NT2/D1 (cell line): Measurements from ENCODE around the gene ARID1B.

Experiments
- DNase-seq: peaks from one replicate; pipeline ENCODE4 v3.0.0-alpha.2; 2011; ENCODE audit warnings: low read depth, low spot score
- H3K27me3 ChIP-seq: 2 replicates; pipeline ENCODE4 v1.6.0; 2011; ENCODE audit warnings: mild to moderate bottlenecking; ENCODE audit not compliant: insufficient read length, insufficient read depth
- H3K36me3 ChIP-seq: 2 replicates; pipeline ENCODE4 v1.6.1; 2011; ENCODE audit warnings: mild to moderate bottlenecking, low read length, mixed read lengths; ENCODE audit not compliant: insufficient read depth, insufficient read length
- H3K4me1 ChIP-seq: 2 replicates; pipeline ENCODE4 v1.5.1; 2011; ENCODE audit not compliant: insufficient read depth, insufficient read length
- H3K4me3 ChIP-seq: 2 replicates; pipeline ENCODE4 v1.5.1; 2011; ENCODE audit warnings: low read depth; ENCODE audit not compliant: insufficient read length
- H3K9ac ChIP-seq: 2 replicates; pipeline ENCODE4 v1.6.0; 2011; ENCODE audit warnings: low read depth; ENCODE audit not compliant: insufficient read length
- H3K9me3 ChIP-seq: 2 replicates; pipeline ENCODE4 v1.5.1; 2011; ENCODE audit warnings: mild to moderate bottlenecking, low read length; ENCODE audit not compliant: insufficient read depth
- SUZ12 ChIP-seq: IDR thresholded peaks from 2 replicates; pipeline ENCODE4 v1.6.1; 2011; ENCODE audit not compliant: insufficient read length, insufficient read depth; ENCODE audit errors: extremely low read depth
- YY1 ChIP-seq: IDR thresholded peaks from 2 replicates; pipeline ENCODE4 v1.6.1; 2011; ENCODE audit not compliant: insufficient read length, insufficient read depth
- ZNF274 ChIP-seq: IDR thresholded peaks from 2 replicates; pipeline ENCODE4 v1.6.1; 2011; ENCODE audit warnings: mild to moderate bottlenecking, low read depth, low read length

Gene ARID1B

GRCh38 chr6:156833755-156834154, 56.6 kb downstream of the ARID1B start:
- TF ChIP-seq ZNF274 (no peak), SUZ12 (no peak), YY1 (no peak)
- H3K4me3 ChIP-seq = no peak overlapping the region
- H3K9me3 ChIP-seq = no peaks in the 10 kb centered on the region
- no peak overlapping the region for H3K9ac ChIP-seq
- H3K4me1 ChIP-seq = no peaks in the 10 kb centered on the region
- no peaks in the 10 kb centered on the region for H3K27me3 ChIP-seq
- peaks cover 29% of the 10 kb centered on the region for H3K36me3 ChIP-seq
- DNase-seq = no peak

GRCh38 chr6:156839129-156839528, 62.0 kb downstream of the ARID1B start:
- Histone ChIP-seq H3K4me1 (no peaks in the 10 kb centered on the region), H3K27me3 (no peaks in the 10 kb centered on the region), H3K9ac (no peak overlapping the region), H3K36me3 (peaks cover 6% of the 10 kb centered on the region), H3K4me3 (no peak overlapping the region), H3K9me3 (no peaks in the 10 kb centered on the region)
- TF ChIP-seq SUZ12 (no peak), ZNF274 (no peak)
- DNase-seq = no peak

GRCh38 chr6:156839591-156840001, 62.4 kb downstream of the ARID1B start:
- TF ChIP-seq SUZ12 (no peak), ZNF274 (no peak), YY1 (no peak)
- H3K36me3 ChIP-seq = peaks cover 6% of the 10 kb centered on the region
- no peaks in the 10 kb centered on the region for H3K4me1 ChIP-seq
- H3K9ac ChIP-seq = no peak overlapping the region
- H3K27me3 ChIP-seq = no peaks in the 10 kb centered on the region
- no peak for DNase-seq
- no peaks in the 10 kb centered on the region for H3K9me3 ChIP-seq
- no peak overlapping the region for H3K4me3 ChIP-seq

GRCh38 chr6:156840136-156840535, 63.0 kb downstream of the ARID1B start:
- no peak overlapping the region for H3K4me3 ChIP-seq
- no peak for TF ChIP-seq ZNF274
- H3K36me3 ChIP-seq = peaks cover 6% of the 10 kb centered on the region
- H3K27me3 ChIP-seq = no peaks in the 10 kb centered on the region
- DNase-seq = no peak
- no peaks in the 10 kb centered on the region for H3K9me3 ChIP-seq
- no peaks in the 10 kb centered on the region for H3K4me1 ChIP-seq
- no peak overlapping the region for H3K9ac ChIP-seq

GRCh38 chr6:156840606-156841005, 63.4 kb downstream of the ARID1B start:
- Histone ChIP-seq H3K9me3 (no peaks in the 10 kb centered on the region), H3K27me3 (no peaks in the 10 kb centered on the region), H3K4me1 (no peaks in the 10 kb centered on the region), H3K4me3 (no peak overlapping the region), H3K36me3 (peaks cover 6% of the 10 kb centered on the region), H3K9ac (no peak overlapping the region)
- no peak for DNase-seq
- TF ChIP-seq YY1 (no peak), ZNF274 (no peak), SUZ12 (no peak)

GRCh38 chr6:156841508-156841907, 64.3 kb downstream of the ARID1B start:
- H3K9ac ChIP-seq = no peak overlapping the region

GRCh38 chr6:156842598-156843250, 65.5 kb downstream of the ARID1B start:
- DNase-seq = no peak
- H3K9me3 ChIP-seq = no peaks in the 10 kb centered on the region
- H3K4me3 ChIP-seq = no peak overlapping the region
- no peaks in the 10 kb centered on the region for H3K4me1 ChIP-seq
- no peak overlapping the region for H3K9ac ChIP-seq
- TF ChIP-seq SUZ12 = no peak
- no peak for TF ChIP-seq YY1
- no peak for TF ChIP-seq ZNF274
- H3K27me3 ChIP-seq = no peaks in the 10 kb centered on the region
- H3K36me3 ChIP-seq = no peaks in the 10 kb centered on the region

More at GRCh38 chr6:156841508-156841907, 64.3 kb downstream of the ARID1B start:
- H3K9me3 ChIP-seq = no peaks in the 10 kb centered on the region
- no peak for TF ChIP-seq YY1
- no peak for TF ChIP-seq ZNF274
- TF ChIP-seq SUZ12 = no peak
- H3K4me3 ChIP-seq = no peak overlapping the region
- H3K36me3 ChIP-seq = no peaks in the 10 kb centered on the region
- DNase-seq = no peak
- no peaks in the 10 kb centered on the region for H3K27me3 ChIP-seq
- no peaks in the 10 kb centered on the region for H3K4me1 ChIP-seq

- H3K9ac ChIP-seq = no peak overlapping the region
- DNase-seq = no peak
- no peak for TF ChIP-seq YY1
- TF ChIP-seq SUZ12 = no peak
- no peak for TF ChIP-seq ZNF274
- H3K4me1 ChIP-seq = no peaks in the 10 kb centered on the region
- H3K4me3 ChIP-seq = no peak overlapping the region
- H3K27me3 ChIP-seq = no peaks in the 10 kb centered on the region
- no peaks in the 10 kb centered on the region for H3K36me3 ChIP-seq
- H3K9me3 ChIP-seq = no peaks in the 10 kb centered on the region
Observed at GRCh38 chr6:156844089-156844488, 66.9 kb downstream of the ARID1B start.
